A549 (cell line): ENCODE results near the gene TMEM231. TPM values are rescaled to one million over a fixed set of nuclear protein-coding genes. Genes with fewer than 3 reads are reported as not detected.

Source experiments
- ATAC-seq, 2 experiments: fragments of 200-7000 bp in 1 of 2; fragments of >200 bp in 1 of 2; cut with Nextera tagmentation in 1 of 2; cut with Tn5 transposase in 1 of 2; 3 replicates each; pipeline versions ENCODE4 v1.8.0 to v1.9.1; 2018 to 2020; ENCODE audit warnings: mild to moderate bottlenecking in 1 of 2, moderate library complexity in 1 of 2
- CTCF ChIA-PET: fragments of 300-600 bp; sonication (Branson Sonifier 250); formaldehyde crosslinking; extraction: SDS; loops from one replicate; lab custom pipeline; 2021; ENCODE audit warnings: antibody characterized with exemption, inconsistent platforms; lab: Yijun Ruan, JAX
- POLR2A ChIA-PET: fragments of 350-600 bp; formaldehyde crosslinking; extraction: SDS; loops from one replicate; lab custom pipeline; 2021; ENCODE audit warnings: antibody characterized with exemption, inconsistent platforms; lab: Yijun Ruan, JAX
- DNase-seq, 2 experiments: peaks; one replicate each; pipeline versions ENCODE4 v3.0.0 to v3.0.0-alpha.2; 2011 to 2016; ENCODE audit warnings: low read depth in 1 of 2, low spot score in 1 of 2
- FAIRE-seq: peaks from 2 replicates; lab custom pipeline; 2011; peaks lifted over from hg19 to GRCh38; lab: Jason Lieb, UNC
- H3K27ac ChIP-seq, 2 experiments: fragments of >200 bp; sonication (Bioruptor Twin); formaldehyde crosslinking; 3 replicates each; pipeline ENCODE4 v1.5.1; 2016 to 2017
- H3K4me1 ChIP-seq: fragments of >200 bp; sonication (Bioruptor Twin); formaldehyde crosslinking; 3 replicates; pipeline ENCODE4 v1.6.1; 2016
- H3K4me2 ChIP-seq: fragments of >200 bp; sonication (Bioruptor Twin); formaldehyde crosslinking; 3 replicates; pipeline ENCODE4 v1.6.1; 2016
- H3K4me3 ChIP-seq: fragments of >200 bp; sonication (Bioruptor Twin); formaldehyde crosslinking; 3 replicates; pipeline ENCODE4 v1.5.1; 2016
- H3K9me3 ChIP-seq: fragments of >200 bp; sonication (Bioruptor Twin); formaldehyde crosslinking; 3 replicates; pipeline ENCODE4 v1.6.1; 2016
- BHLHE40 ChIP-seq: IDR thresholded peaks from 2 replicates; pipeline ENCODE4 v1.6.1; 2012; ENCODE audit warnings: low read depth, low read length, inconsistent platforms
- CBX2 ChIP-seq: fragments of 200-600 bp; sonication (generic); IDR thresholded peaks from 2 replicates; pipeline ENCODE4 v1.6.1; 2016; ENCODE audit warnings: low read depth, mild to moderate bottlenecking, borderline replicate concordance
- CBX8 ChIP-seq: fragments of 200-600 bp; sonication (generic); IDR thresholded peaks from 2 replicates; pipeline ENCODE4 v1.6.1; 2016
- CEBPB ChIP-seq, 2 experiments: fragments of >200 bp in 1 of 2; sonication (Bioruptor Twin) in 1 of 2; formaldehyde crosslinking in 1 of 2; IDR thresholded peaks; 2 replicates each; pipeline ENCODE4 v1.6.1; 2012 to 2016
- E2F6 ChIP-seq: IDR thresholded peaks from 2 replicates; pipeline ENCODE4 v1.6.1; 2012; ENCODE audit warnings: low read depth, borderline replicate concordance
- FOSL2 ChIP-seq, 2 experiments: fragments of 450-650 bp in 1 of 2; fragments of >200 bp in 1 of 2; sonication (Bioruptor Twin) in 1 of 2; formaldehyde crosslinking; IDR thresholded peaks; 2 replicates each; pipeline versions ENCODE4 v1.5.0 to v1.6.1; 2016 to 2020; ENCODE audit warnings: mild to moderate bottlenecking in 1 of 2, moderate library complexity in 1 of 2
- FOXS1 ChIP-seq: fragments of 250-450 bp; sonication (Bioruptor Pico); IDR thresholded peaks from 2 replicates; pipeline ENCODE4 v1.5.0; 2020; ENCODE audit warnings: mild to moderate bottlenecking, moderate library complexity
- GATA3 ChIP-seq: IDR thresholded peaks from 2 replicates; pipeline ENCODE4 v1.6.1; 2012; ENCODE audit warnings: borderline replicate concordance
- HDAC2 ChIP-seq: fragments of 200-600 bp; sonication (generic); IDR thresholded peaks from 2 replicates; pipeline ENCODE4 v1.6.1; 2016
- HES2 ChIP-seq: fragments of >200 bp; sonication (Bioruptor Twin); formaldehyde crosslinking; IDR thresholded peaks from 2 replicates; pipeline ENCODE4 v1.6.1; 2016
- HEYL ChIP-seq: fragments of 250-450 bp; sonication (Bioruptor Pico); IDR thresholded peaks from 2 replicates; pipeline ENCODE4 v1.8.0; 2021; ENCODE audit warnings: mild to moderate bottlenecking, moderate library complexity
- HMGXB4 ChIP-seq: fragments of 250-450 bp; sonication (Bioruptor Pico); IDR thresholded peaks from 2 replicates; pipeline ENCODE4 v1.5.0; 2021; ENCODE audit warnings: mild to moderate bottlenecking, moderate library complexity, borderline replicate concordance
- HOXB13 ChIP-seq: fragments of 250-450 bp; sonication (Bioruptor Pico); IDR thresholded peaks from 2 replicates; pipeline ENCODE4 v1.5.0; 2020; ENCODE audit warnings: low read depth, mild to moderate bottlenecking, moderate library complexity
- HOXB5 ChIP-seq: fragments of 250-450 bp; sonication (Bioruptor Pico); IDR thresholded peaks from 2 replicates; pipeline ENCODE4 v1.5.0; 2020; ENCODE audit warnings: mild to moderate bottlenecking, moderate library complexity
- JUN ChIP-seq, 2 experiments: fragments of >200 bp; sonication (Bioruptor Twin); formaldehyde crosslinking; IDR thresholded peaks; 2 replicates in 1 of 2; 3 replicates in 1 of 2; pipeline ENCODE4 v1.6.1; 2016 to 2017
- JUNB ChIP-seq: fragments of >200 bp; sonication (Bioruptor Twin); formaldehyde crosslinking; IDR thresholded peaks from 2 replicates; pipeline ENCODE4 v1.6.1; 2016
- KDM5A ChIP-seq: fragments of 200-600 bp; sonication (generic); IDR thresholded peaks from 2 replicates; pipeline ENCODE4 v1.6.1; 2016; ENCODE audit warnings: antibody characterized with exemption, mild to moderate bottlenecking
- MYC ChIP-seq: IDR thresholded peaks from 2 replicates; pipeline ENCODE4 v1.6.1; 2012; ENCODE audit warnings: mild to moderate bottlenecking, inconsistent platforms, low read length, improper control_type of control experiment, borderline replicate concordance
- PBX3 ChIP-seq: IDR thresholded peaks from 2 replicates; pipeline ENCODE4 v1.6.1; 2012
- PHF8 ChIP-seq: fragments of 200-600 bp; sonication (generic); IDR thresholded peaks from 2 replicates; pipeline ENCODE4 v1.6.1; 2016; ENCODE audit warnings: low read depth, mild to moderate bottlenecking, antibody characterized with exemption, moderate library complexity, borderline replicate concordance
- POLR2A ChIP-seq: IDR thresholded peaks from 2 replicates; pipeline ENCODE4 v1.6.1; 2012; ENCODE audit warnings: mild to moderate bottlenecking, low read length
- RARB ChIP-seq: fragments of 250-450 bp; sonication (Bioruptor Pico); IDR thresholded peaks from 2 replicates; pipeline ENCODE4 v1.8.0; 2021; ENCODE audit warnings: mild to moderate bottlenecking, moderate library complexity
- RCOR1 ChIP-seq: fragments of 150-350 bp; IDR thresholded peaks from 2 replicates; pipeline ENCODE4 v1.6.1; 2014; ENCODE audit warnings: antibody characterized with exemption, low read length, low read depth
- SREBF2 ChIP-seq: fragments of 450-650 bp; IDR thresholded peaks from 2 replicates; pipeline ENCODE4 v1.6.1; 2014; ENCODE audit warnings: mild to moderate bottlenecking, moderate library complexity
- TFCP2L1 ChIP-seq: fragments of 250-450 bp; sonication (Bioruptor Pico); IDR thresholded peaks from 2 replicates; pipeline ENCODE4 v1.5.0; 2021; ENCODE audit warnings: mild to moderate bottlenecking
- ZNF302 ChIP-seq: fragments of 250-450 bp; sonication (Bioruptor Pico); IDR thresholded peaks from 2 replicates; pipeline ENCODE4 v1.9.0; 2021; ENCODE audit warnings: inconsistent platforms, mild to moderate bottlenecking, moderate library complexity
- WGBS: methylation state at CpG from one replicate; pipeline ENCODE4 v1.1.6; 2017; ENCODE audit errors: missing lambda C conversion rate; 5-methylcytosine and 5-hydroxymethylcytosine counted together
- polyA plus RNA-seq, 4 experiments: library from polyadenylated mRNA; depleted of rRNA in 3 of 4; stranded (reverse); fragments of >200 nt; fragmentation: RNase III in 1 of 4; extraction: RNeasy Plus Mini Kit Qiagen cat#74134 plus additional on column Dnase treatment in 1 of 4; gene quantifications; 2 replicates in 3 of 4; 3 replicates in 1 of 4; pipeline ENCODE4 v1.2.3, GENCODE V29; 2011 to 2017
- TF ChIP-seq, protein P1 (sequence below): fragments of >200 bp; sonication (Bioruptor Twin); formaldehyde crosslinking; IDR thresholded peaks from 3 replicates; pipeline ENCODE4 v1.6.1; 2016
- TF ChIP-seq, protein P2 (sequence below): fragments of 150-350 bp; IDR thresholded peaks from 2 replicates; pipeline ENCODE4 v1.6.1; 2014; ENCODE audit warnings: low read depth, mild to moderate bottlenecking, low read length
- TF ChIP-seq, protein P3 (sequence below): fragments of 250-450 bp; sonication (Bioruptor Pico); IDR thresholded peaks from 2 replicates; pipeline ENCODE4 v1.5.0; 2020; ENCODE audit warnings: low read depth, mild to moderate bottlenecking, moderate library complexity

TMEM231 gene
- polyA plus RNA-seq, 2 of the 4 experiments (the other 2 are of a cell fraction): 5.3 to 11.4 TPM

DNA sequence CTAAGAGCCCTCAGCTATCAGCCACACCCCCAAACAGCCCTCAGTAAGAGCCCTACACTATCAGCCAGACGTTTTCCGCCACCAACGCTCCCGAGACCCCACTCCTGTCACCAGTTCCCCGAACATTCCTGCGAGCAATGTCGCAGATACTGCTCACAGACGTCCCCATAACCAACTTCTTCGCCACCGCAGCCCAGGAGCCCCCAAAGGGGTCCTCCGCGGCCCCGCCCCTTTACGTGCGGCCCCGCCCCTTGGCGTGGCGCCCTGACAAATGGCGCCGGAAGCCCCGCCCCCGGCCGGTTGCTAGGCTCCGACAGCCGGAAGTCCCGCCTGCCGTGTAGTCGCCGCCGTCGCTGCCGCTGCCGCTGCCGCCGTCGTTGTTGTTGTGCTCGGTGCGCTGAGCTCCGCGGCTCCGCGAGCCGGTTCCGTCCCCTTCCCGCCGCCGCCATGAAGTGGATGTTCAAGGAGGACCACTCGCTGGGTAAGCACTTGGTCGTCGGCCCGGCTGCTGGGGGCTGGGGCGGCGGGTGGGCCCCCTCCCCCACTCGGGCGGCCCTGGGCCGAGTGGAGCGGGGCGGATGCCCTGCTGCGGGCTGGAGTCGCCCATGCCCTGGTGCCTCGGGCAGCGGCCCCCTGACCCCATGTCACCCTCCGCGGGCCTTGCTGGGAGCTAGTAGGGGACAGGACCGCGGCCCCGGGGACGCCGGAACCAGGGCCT lies 10.1 kb upstream of the TMEM231 start, which contains the start of gene GABARAPL2:
Gene GABARAPL2 (plus strand): TSS at position 340 of the 718 bp plus-strand sequence. CDS start 108 bp downstream, at position 448.
- under 1% methylated on average over 9 of the region's 69 CpGs for WGBS
- Histone ChIP-seq H3K4me2 (peak within 1 kb of the TSS; percentile 99), H3K4me3 (peak within 1 kb of the TSS; percentile 76), H3K9me3 (no peaks in the 10 kb centered on the region), H3K27ac (peak within 1 kb of the TSS; percentile 79 to 92), H3K4me1 (peaks cover 15% of the 10 kb centered on the region)
- POLR2A ChIA-PET: interaction anchor here (1.4 to 2.8 kb wide), 3 partner anchors 11 to 81 kb away, joined by 4 to 15 read pairs (median 4); partner anchors contain the start of genes ADAT1, KARS1, TERF2IP and TMEM231
- no peak for FAIRE-seq
- TF ChIP-seq PHF8 (peak; percentile 79), JUNB (no peak), FOXS1 (CRISPR knock-in tag) (no peak), KDM5A (peak; percentile 33; the same call in 1 of the 2 replicates), CBX8 (no peak), FOSL2 (IDR thresholded peaks at IDR 0.05) (no peak), FOSL2 (CRISPR knock-in tag; IDR thresholded peaks at IDR 0.05) (no peak), E2F6 (no peak), RARB (CRISPR knock-in tag) (no peak), MYC (no peak), ZNF302 (CRISPR knock-in tag) (no peak), HOXB13 (CRISPR knock-in tag) (no peak), POLR2A (peak; percentile 61), PBX3 (no peak), CEBPB (IDR thresholded peaks at IDR 0.05) (no peak), HEYL (CRISPR knock-in tag) (no peak), HMGXB4 (CRISPR knock-in tag) (no peak), HOXB5 (no peak), JUN (IDR thresholded peaks at IDR 0.05) (peak in 1 of 2 experiments; percentile 63; a peak in 2 of 5 replicates), HDAC2 (no peak), BHLHE40 (no peak), RCOR1 (no peak), GATA3 (no peak), CBX2 (no peak), HES2 (no peak), TFCP2L1 (CRISPR knock-in tag) (no peak), SREBF2 (no peak)
- TF ChIP-seq, protein P1, sequence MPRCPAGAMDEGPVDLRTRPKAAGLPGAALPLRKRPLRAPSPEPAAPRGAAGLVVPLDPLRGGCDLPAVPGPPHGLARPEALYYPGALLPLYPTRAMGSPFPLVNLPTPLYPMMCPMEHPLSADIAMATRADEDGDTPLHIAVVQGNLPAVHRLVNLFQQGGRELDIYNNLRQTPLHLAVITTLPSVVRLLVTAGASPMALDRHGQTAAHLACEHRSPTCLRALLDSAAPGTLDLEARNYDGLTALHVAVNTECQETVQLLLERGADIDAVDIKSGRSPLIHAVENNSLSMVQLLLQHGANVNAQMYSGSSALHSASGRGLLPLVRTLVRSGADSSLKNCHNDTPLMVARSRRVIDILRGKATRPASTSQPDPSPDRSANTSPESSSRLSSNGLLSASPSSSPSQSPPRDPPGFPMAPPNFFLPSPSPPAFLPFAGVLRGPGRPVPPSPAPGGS: 0 out of 3 replicates have a peak, but pooled peaks have one; percentile 9
- TF ChIP-seq, protein P2, sequence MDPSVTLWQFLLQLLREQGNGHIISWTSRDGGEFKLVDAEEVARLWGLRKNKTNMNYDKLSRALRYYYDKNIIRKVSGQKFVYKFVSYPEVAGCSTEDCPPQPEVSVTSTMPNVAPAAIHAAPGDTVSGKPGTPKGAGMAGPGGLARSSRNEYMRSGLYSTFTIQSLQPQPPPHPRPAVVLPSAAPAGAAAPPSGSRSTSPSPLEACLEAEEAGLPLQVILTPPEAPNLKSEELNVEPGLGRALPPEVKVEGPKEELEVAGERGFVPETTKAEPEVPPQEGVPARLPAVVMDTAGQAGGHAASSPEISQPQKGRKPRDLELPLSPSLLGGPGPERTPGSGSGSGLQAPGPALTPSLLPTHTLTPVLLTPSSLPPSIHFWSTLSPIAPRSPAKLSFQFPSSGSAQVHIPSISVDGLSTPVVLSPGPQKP: no peak
- TF ChIP-seq, protein P3, sequence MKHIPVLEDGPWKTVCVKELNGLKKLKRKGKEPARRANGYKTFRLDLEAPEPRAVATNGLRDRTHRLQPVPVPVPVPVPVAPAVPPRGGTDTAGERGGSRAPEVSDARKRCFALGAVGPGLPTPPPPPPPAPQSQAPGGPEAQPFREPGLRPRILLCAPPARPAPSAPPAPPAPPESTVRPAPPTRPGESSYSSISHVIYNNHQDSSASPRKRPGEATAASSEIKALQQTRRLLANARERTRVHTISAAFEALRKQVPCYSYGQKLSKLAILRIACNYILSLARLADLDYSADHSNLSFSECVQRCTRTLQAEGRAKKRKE (CRISPR knock-in tag): no peak
- DNase-seq: peak; percentile 74 to 76
- ATAC-seq: peak; percentile 87 to 91
- CTCF ChIA-PET: interaction anchor here (1.0 to 1.5 kb wide), 4 partner anchors 15 to 49 kb away, joined by 3 to 8 read pairs (median 4); no protein-coding TSS in a partner anchor
